ENCODE measurements around the gene SCG2. TPM values are rescaled to one million over a fixed set of nuclear protein-coding genes. Genes with fewer than 3 reads are reported as not detected.
A peak's percentile ranks its signal among the peaks of the same experiment; 100 is the strongest.

SCG2 gene, protein sequence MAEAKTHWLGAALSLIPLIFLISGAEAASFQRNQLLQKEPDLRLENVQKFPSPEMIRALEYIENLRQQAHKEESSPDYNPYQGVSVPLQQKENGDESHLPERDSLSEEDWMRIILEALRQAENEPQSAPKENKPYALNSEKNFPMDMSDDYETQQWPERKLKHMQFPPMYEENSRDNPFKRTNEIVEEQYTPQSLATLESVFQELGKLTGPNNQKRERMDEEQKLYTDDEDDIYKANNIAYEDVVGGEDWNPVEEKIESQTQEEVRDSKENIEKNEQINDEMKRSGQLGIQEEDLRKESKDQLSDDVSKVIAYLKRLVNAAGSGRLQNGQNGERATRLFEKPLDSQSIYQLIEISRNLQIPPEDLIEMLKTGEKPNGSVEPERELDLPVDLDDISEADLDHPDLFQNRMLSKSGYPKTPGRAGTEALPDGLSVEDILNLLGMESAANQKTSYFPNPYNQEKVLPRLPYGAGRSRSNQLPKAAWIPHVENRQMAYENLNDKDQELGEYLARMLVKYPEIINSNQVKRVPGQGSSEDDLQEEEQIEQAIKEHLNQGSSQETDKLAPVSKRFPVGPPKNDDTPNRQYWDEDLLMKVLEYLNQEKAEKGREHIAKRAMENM
- total RNA-seq = not detected in 2 replicates

GRCh38 chr2:223601932-223602666 lies at the start of gene SCG2:
Gene SCG2 (minus strand): TSS chr2:223602361. CDS start chr2:223599282, 3,079 bp downstream.
- no peaks in the 10 kb centered on the region for H3K36me3 Mint-ChIP-seq (ENCODE audit: low read depth)
- H3K27me3 Mint-ChIP-seq (ENCODE audit: insufficient read depth) = peaks cover 5% of the 10 kb centered on the region
- peak; percentile 21 for DNase-seq (ENCODE audit: low spot score)
- no peak within 1 kb of the TSS for H3K27ac Mint-ChIP-seq
- intact Hi-C loops (cut with micrococcal nuclease) = no loop called here
- H3K9me3 Mint-ChIP-seq = no peaks in the 10 kb centered on the region
- H3K4me3 Mint-ChIP-seq = no peak within 1 kb of the TSS
- no peaks in the 10 kb centered on the region for H3K4me1 Mint-ChIP-seq (ENCODE audit: low read depth)

GRCh38 chr2:223649554-223650533 lies 47.7 kb upstream of the SCG2 start:
- intact Hi-C loops (cut with micrococcal nuclease) = no loop called here
- H3K27me3 Mint-ChIP-seq (ENCODE audit: insufficient read depth) = no peaks in the 10 kb centered on the region
- H3K27ac Mint-ChIP-seq = no peak overlapping the region
- H3K4me1 Mint-ChIP-seq (ENCODE audit: low read depth) = no peaks in the 10 kb centered on the region
- no peaks in the 10 kb centered on the region for H3K36me3 Mint-ChIP-seq (ENCODE audit: low read depth)
- no peaks in the 10 kb centered on the region for H3K9me3 Mint-ChIP-seq
- no peak overlapping the region for H3K4me3 Mint-ChIP-seq
- DNase-seq (ENCODE audit: low spot score) = no peak

DNA sequence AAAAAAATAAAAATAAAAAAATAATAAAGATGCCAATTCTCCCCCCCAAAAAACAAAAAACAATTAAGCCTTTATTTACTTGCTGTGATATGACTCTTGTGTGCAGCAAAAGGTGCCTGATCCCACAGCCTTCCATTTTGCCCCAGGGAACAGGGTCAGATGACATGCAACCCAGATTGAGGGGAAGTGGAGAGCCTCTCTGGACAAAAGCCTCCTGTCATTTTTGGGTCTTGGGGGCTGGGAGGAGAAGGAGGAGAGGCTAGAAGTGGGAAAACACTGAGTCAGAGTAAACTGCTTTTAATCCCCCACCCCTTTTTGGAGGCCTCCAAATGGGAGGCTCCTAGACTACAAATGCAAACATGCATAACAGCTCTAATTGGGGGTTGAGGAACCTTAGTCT lies 46.6 kb upstream of the SCG2 start:
- H3K36me3 Mint-ChIP-seq (ENCODE audit: low read depth) = no peaks in the 10 kb centered on the region
- intact Hi-C loops (cut with micrococcal nuclease) = no loop called here
- H3K27me3 Mint-ChIP-seq (ENCODE audit: insufficient read depth) = no peaks in the 10 kb centered on the region
- H3K4me3 Mint-ChIP-seq = no peak overlapping the region
- no peaks in the 10 kb centered on the region for H3K9me3 Mint-ChIP-seq
- H3K27ac Mint-ChIP-seq = no peak overlapping the region
- H3K4me1 Mint-ChIP-seq (ENCODE audit: low read depth) = no peaks in the 10 kb centered on the region
- DNase-seq (ENCODE audit: low spot score) = no peak

DNA sequence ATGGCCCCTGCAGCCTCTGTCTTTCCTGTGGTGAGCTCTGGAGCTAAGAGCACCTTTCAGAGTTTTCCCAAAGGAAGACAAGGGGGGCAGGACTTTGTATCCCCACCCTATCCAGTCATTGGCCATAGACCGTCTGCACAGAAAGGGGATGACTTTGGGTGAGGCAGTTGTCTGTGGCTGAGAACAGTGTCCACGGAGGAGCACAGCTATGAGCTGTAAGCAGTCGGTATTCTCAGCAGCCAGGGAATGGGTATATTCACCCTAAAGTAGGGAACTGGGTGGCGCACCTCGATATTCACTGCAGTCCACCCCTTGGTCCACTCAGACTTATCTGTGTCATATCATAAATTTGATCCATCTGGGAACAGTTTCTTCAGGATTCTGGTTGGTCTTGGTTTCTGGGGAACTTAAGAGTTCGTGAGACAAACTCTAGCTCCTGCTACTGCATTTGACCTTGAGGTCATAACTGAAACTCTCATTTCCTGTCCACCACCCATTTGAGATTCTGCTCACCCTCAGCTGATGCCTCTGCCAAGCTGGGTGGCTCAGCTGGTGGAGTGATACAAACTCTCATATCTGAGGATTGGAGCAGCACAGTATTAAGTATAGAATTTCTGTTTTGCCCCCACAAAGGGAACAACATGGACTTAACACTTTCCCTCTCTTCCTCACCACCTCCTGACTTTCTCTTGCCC lies 45.2 kb upstream of the SCG2 start:
- Mint-ChIP-seq H3K27ac (no peak overlapping the region), H3K4me3 (no peak overlapping the region), H3K27me3 (ENCODE audit: insufficient read depth) (no peaks in the 10 kb centered on the region), H3K4me1 (ENCODE audit: low read depth) (no peaks in the 10 kb centered on the region), H3K9me3 (no peaks in the 10 kb centered on the region), H3K36me3 (ENCODE audit: low read depth) (no peaks in the 10 kb centered on the region)
- intact Hi-C loops (cut with micrococcal nuclease) = no loop called here
- no peak for DNase-seq (ENCODE audit: low spot score)

- intact Hi-C loops (cut with micrococcal nuclease) = no loop called here
- no peak for DNase-seq (ENCODE audit: low spot score)
- Mint-ChIP-seq H3K9me3 (no peaks in the 10 kb centered on the region), H3K4me3 (no peak overlapping the region), H3K36me3 (ENCODE audit: low read depth) (no peaks in the 10 kb centered on the region), H3K27ac (no peak overlapping the region), H3K27me3 (ENCODE audit: insufficient read depth) (no peaks in the 10 kb centered on the region), H3K4me1 (ENCODE audit: low read depth) (no peaks in the 10 kb centered on the region)
Measured at GRCh38 chr2:223644136-223644535, 42.0 kb upstream of the SCG2 start.

DNA sequence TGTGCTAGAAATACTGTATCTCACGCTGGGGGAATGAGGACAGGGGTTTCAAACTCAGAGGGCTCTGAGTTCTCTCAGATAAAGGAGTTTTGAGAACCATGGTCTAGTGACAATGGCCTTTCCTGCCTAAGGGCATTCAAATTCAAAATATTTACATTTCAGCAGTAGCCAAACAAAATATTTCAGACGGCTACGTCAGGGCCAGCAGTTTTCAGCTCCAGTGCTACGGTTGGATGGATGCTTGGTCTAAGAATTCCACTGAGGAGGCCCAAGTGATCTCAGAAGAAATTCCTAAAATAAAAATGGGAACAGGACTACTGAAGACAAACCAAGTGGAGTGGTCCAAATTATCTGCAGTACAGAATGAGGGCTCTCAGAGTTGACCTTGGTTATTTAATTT lies 41.1 kb upstream of the SCG2 start:
- Mint-ChIP-seq H3K4me1 (ENCODE audit: low read depth) (no peaks in the 10 kb centered on the region), H3K27me3 (ENCODE audit: insufficient read depth) (no peaks in the 10 kb centered on the region), H3K27ac (no peak overlapping the region), H3K4me3 (no peak overlapping the region), H3K9me3 (no peaks in the 10 kb centered on the region), H3K36me3 (ENCODE audit: low read depth) (no peaks in the 10 kb centered on the region)
- DNase-seq (ENCODE audit: low spot score) = no peak
- intact Hi-C loops (cut with micrococcal nuclease) = no loop called here

DNA sequence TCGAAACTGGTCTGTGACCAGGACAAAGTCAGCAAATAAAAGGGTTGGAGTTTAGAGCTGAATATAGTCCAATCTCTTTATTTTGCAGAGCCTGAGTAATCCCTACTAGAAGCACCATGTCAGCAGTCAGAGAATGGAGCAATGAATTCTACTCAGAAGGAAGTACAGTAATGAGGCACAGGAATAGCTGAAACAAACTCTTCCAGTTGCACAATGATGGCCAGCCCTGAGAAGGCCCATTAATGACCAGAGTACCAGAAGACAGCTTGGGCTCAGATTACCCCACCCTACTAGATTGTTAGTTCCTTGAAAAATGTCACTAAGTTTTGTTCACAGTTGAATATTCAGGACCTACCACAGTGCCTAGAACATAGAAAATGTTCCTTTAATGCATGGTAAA lies 40.3 kb upstream of the SCG2 start:
- no peaks in the 10 kb centered on the region for H3K27me3 Mint-ChIP-seq (ENCODE audit: insufficient read depth)
- no peaks in the 10 kb centered on the region for H3K36me3 Mint-ChIP-seq (ENCODE audit: low read depth)
- DNase-seq (ENCODE audit: low spot score) = no peak
- no peaks in the 10 kb centered on the region for H3K9me3 Mint-ChIP-seq
- no peak overlapping the region for H3K4me3 Mint-ChIP-seq
- intact Hi-C loops (cut with micrococcal nuclease) = no loop called here
- H3K4me1 Mint-ChIP-seq (ENCODE audit: low read depth) = no peaks in the 10 kb centered on the region
- no peak overlapping the region for H3K27ac Mint-ChIP-seq

DNA sequence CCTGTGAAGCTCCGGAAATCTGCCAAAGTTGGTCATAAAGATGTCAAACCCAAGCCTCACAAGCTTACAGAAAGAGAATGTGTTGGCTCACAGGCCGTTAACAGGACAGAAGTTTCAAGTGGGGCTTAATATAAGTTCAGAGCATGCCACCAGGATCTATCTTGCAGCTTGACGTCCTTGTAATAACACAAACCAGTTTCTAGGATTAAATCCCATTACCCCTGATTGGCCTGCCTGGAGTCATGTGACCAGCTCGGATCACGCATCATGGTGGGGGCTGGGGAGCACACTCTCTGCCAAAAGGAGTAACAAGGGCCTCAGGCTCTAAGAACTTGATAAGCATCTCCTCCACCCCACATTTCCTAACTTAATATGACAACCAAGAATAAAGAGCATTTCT lies 38.9 kb upstream of the SCG2 start:
- Mint-ChIP-seq H3K36me3 (ENCODE audit: low read depth) (no peaks in the 10 kb centered on the region), H3K4me3 (no peak overlapping the region), H3K9me3 (no peaks in the 10 kb centered on the region), H3K27me3 (ENCODE audit: insufficient read depth) (no peaks in the 10 kb centered on the region), H3K4me1 (ENCODE audit: low read depth) (no peaks in the 10 kb centered on the region), H3K27ac (no peak overlapping the region)
- intact Hi-C loops (cut with micrococcal nuclease) = no loop called here
- DNase-seq (ENCODE audit: low spot score) = no peak

DNA sequence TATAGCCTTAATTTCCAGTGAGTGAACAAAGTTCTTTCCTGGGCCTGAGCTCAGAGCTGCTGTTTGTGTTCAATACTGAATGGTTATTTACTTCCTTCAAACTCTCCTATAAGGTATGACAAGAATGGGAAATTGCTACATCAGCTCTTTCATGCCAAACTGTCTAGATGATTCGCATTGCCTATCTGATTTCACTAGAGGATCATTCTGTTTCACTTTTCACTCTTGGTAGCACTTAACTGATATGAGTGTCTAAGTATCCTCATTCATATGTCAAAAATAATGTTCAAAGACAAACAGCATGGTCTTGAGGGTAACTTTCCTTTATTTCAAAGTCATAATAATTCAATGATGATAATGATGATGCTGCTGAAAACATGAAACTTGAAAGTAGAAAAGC lies 32.9 kb upstream of the SCG2 start:
- intact Hi-C loops (cut with micrococcal nuclease) = no loop called here
- Mint-ChIP-seq H3K4me1 (ENCODE audit: low read depth) (no peaks in the 10 kb centered on the region), H3K36me3 (ENCODE audit: low read depth) (no peaks in the 10 kb centered on the region), H3K27me3 (ENCODE audit: insufficient read depth) (no peaks in the 10 kb centered on the region), H3K27ac (no peak overlapping the region), H3K9me3 (no peaks in the 10 kb centered on the region), H3K4me3 (no peak overlapping the region)
- no peak for DNase-seq (ENCODE audit: low spot score)

- no peaks in the 10 kb centered on the region for H3K9me3 Mint-ChIP-seq
Measured at GRCh38 chr2:223634238-223634637, 32.1 kb upstream of the SCG2 start.

DNA sequence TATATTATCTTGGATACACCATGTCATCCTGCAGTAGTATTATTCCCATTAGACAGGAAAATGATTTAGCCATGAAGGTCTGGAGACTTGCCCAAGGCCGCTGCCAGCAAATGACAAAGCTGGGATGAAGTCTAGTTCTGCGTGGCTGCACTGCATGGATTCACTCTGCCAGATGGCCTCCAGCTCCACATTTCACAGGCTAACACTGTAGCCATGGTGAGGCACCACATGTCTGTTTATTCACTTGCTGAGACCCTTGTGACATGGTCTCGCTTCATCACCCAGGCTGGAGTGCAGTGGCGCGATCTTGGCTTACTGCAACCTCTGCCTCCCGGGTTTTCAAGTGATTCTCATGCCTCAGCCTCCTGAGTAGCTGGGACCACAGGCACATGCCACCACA lies 31.5 kb upstream of the SCG2 start:
- Mint-ChIP-seq H3K9me3 (no peaks in the 10 kb centered on the region), H3K4me1 (ENCODE audit: low read depth) (no peaks in the 10 kb centered on the region), H3K27me3 (ENCODE audit: insufficient read depth) (peaks cover 2% of the 10 kb centered on the region), H3K4me3 (no peak overlapping the region), H3K36me3 (ENCODE audit: low read depth) (no peaks in the 10 kb centered on the region), H3K27ac (no peak overlapping the region)
- intact Hi-C loops (cut with micrococcal nuclease) = no loop called here
- DNase-seq (ENCODE audit: low spot score) = no peak

More at GRCh38 chr2:223634238-223634637, 32.1 kb upstream of the SCG2 start:
- no peaks in the 10 kb centered on the region for H3K4me1 Mint-ChIP-seq (ENCODE audit: low read depth)
- peaks cover 2% of the 10 kb centered on the region for H3K27me3 Mint-ChIP-seq (ENCODE audit: insufficient read depth)
- H3K36me3 Mint-ChIP-seq (ENCODE audit: low read depth) = no peaks in the 10 kb centered on the region
- no peak for DNase-seq (ENCODE audit: low spot score)
- no peak overlapping the region for H3K4me3 Mint-ChIP-seq
- intact Hi-C loops (cut with micrococcal nuclease) = no loop called here
- no peak overlapping the region for H3K27ac Mint-ChIP-seq

DNA sequence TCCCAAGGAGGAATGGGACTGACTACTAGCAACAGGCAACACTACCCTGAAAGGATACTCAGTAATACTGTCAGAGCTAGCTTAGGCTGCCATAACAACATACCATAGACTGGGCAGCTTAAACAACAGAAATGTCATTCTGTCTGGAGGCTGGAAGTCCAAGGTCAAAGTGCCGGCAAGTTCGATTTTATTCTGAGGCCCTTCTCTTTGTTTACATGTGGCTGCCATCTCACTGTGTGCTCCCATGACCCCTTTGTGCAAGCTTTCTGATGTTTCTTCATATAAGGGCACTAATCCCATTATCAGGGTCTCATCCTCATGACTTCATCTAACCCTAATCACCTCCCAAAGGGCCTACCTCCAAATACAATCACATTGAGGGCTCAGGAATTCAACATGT lies 30.7 kb upstream of the SCG2 start:
- no peak overlapping the region for H3K4me3 Mint-ChIP-seq
- peaks cover 2% of the 10 kb centered on the region for H3K27me3 Mint-ChIP-seq (ENCODE audit: insufficient read depth)
- intact Hi-C loops (cut with micrococcal nuclease) = no loop called here
- H3K9me3 Mint-ChIP-seq = no peaks in the 10 kb centered on the region
- no peak overlapping the region for H3K27ac Mint-ChIP-seq
- no peak for DNase-seq (ENCODE audit: low spot score)
- no peaks in the 10 kb centered on the region for H3K4me1 Mint-ChIP-seq (ENCODE audit: low read depth)
- no peaks in the 10 kb centered on the region for H3K36me3 Mint-ChIP-seq (ENCODE audit: low read depth)
